Midbrain (tissue), 1 donor: ENCODE data around the gene MYLK3.

Experiments used
- DNase-seq: peaks from one replicate; lab custom pipeline; 2025; lab: John Stamatoyannopoulos, UW

Gene MYLK3

DNA sequence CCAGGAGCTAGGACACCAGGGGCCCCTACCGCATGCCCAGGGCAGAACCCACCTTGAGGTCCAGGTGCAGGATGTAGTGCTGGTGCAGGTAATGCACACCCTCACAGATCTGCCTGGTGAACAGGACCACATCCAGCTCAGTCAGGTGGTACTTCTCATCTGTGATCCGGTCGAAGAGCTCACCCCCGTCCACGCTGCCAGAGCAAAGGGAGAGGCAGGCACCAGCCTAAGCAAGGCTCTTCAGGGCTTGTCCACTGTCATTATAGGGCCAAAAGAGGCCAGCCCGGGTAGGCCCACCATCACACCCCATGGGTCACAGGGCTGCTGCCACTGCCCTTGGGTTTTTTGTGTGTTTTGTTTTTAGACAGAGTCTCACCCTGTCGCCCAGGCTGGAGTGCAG is 21.0 kb downstream of the MYLK3 start:
- no peak for DNase-seq

DNA sequence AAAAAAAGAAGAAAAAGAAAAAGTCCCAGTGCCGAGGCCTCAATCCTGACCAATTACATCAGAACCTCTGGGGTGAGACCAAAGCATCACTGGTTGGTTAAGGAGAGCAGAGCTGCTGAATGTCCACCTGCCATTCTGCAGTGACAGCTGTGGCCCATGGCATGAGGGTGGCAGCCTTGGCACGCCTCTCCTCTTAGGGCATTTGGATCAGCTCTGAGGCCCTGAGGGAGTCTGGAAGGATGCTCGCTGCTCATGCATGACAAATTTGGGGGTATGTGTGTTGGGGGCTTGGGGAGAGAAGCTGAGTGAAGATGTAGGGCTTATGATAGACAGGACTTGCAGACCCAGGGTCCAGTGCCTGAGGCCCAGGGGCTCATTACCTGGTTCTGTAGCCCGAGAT is 26.3 kb downstream of the MYLK3 start:
- DNase-seq, result no peak

DNA sequence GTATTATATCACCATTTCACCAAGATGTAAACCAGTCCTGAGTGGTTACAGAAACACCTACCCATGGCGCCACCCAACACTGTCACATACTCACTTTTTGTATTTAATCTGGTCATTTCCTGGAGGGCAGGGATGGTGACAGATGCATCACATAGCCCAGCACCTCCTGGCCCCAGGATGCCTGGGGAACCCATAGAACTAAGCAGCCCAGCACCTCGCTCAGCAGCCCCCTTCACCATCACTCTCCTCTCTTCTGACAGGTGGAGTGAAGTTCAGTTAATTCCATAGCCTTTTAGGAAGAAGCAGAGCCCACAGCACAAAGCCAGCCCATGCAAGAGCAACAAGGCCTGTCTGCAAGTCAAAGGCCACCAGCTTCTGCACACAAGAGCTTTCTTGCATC is 27.5 kb downstream of the MYLK3 start:
- DNase-seq, result no peak

DNA sequence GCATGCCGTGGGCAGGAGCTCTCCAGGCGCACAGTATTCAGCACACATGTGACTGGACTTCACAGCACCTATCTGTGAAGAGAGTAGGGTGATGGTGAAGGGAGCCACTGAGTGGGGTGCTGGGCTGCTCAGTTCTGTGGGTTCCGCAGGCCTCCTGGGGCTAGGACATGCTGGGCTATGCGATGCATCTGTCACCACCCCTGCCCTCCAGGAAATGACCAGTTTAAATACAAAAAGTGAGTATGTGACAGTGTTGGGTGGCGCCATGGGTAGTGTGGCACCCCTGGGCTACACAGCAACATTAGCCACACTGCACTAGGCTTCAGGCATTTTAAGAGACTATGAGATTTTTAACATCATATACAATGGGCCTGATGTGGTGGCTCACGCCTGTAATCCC is 28.6 kb downstream of the MYLK3 start:
- DNase-seq, result no peak

DNA sequence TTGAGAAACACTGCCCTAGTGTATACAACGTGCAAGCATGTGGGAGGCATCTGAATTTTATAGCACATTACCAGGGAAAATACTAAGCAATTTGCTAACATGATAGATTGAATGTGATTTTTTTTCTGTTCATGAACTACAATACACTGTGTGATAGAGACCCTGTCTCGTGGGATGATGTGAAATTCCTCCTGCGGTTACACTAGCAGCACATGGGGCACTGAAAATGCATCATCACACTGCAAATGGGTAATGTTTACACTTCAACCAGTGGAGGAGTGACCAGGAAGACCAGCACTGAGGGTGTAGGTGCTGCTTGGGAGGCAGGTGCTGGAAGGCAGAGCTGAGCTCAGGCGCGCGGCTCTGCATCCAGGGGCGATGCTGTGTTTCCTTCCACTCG is 29.9 kb downstream of the MYLK3 start:
- no peak for DNase-seq

DNA sequence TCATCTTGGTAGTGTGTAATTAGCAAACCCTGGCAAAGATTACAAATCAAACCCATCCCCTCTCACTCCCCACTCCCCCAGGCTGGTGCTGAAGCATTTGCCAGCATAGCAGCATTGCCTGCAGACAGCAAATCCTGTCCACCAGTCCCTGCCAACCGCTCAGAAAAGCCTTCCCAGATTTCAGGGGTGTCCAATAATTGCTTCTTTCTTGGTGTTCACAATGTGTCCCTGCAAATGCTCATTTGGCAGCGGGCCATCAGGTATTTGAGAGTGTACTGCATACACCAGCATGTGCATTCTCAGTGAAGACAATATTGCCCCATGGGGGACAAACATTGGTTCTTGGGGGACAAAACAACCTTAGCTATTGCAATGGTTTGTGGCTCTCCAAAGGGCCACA is 30.5 kb downstream of the MYLK3 start:
- no peak for DNase-seq

DNA sequence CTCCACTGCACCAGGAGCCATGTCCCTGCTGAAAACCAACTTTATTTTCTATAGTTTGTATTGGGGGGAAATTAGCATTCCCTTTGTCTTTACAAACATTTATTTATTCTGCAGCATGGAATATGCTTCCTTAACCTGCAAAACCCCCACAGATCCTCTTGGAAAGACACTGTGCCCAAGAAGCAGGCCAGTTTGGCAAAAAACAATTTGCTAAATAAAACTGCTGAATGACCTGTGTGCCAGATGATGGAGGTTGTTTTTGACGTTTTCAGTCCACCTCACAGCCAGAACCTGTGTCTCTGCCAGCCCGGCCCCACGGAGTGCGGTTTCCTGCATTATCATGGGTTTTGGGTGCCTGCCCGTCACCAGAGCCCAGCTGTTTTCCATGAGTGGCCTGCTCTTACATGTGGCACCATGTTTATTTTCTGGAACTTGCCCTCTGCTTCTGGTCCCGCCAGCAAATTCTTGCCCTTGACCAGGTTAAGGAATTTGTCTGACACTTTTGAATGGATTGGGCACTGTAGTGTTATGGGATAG is 32.3 kb downstream of the MYLK3 start:
- no peak for DNase-seq

DNA sequence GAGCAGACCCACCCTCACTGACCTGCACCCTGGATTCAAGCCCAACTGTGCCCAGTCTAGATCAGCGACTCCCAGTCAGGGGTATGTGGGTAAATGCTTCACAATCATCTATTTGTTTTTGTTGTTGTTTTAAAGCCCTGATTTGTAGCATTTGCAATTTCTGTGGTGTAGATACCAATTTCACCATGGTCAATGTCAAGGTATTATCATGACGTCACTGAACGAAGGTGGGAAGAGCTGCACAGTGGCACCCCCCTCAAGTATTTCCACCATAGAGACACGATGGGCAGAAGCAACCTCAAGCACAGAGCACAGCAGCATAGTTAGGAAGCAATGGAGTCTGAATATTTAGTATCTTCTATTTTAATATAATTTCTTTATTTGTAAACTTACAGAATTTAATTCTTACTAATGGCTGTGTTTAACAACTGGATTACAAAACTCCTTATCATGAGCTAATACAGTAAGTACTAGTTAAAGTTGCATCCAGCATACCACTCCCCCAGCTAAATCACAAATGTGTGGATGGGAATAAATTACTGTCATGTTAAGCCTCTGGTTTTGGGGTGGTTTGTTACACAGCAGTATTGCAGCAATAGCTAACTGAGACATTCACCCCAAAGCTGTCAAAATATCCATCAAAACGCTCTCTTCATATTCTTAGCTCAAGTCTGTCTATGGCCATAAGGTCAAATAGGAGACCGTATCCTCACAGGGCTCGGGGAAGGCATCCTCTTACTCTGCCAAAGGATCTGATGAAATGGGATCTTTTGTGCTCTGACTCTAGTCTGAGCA is 33.1 kb downstream of the MYLK3 start:
- DNase-seq, result no peak

DNA sequence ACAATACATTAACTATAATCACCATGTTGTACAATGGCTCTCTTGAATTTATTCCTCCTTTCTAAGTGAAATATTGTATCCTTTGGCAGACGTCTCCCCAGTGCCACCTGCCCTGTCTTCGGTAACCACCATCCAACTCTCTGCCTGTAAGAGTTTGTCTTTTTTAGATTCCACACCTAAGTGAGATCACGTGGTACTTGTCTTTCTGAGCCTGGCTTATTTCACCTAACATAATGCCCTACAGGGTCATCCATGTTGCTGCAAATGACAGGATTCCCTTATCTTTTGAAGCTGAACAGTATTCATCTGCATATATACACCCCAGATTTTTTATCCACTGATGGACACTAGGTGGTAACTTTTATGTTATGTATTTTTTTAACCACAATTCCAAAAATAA is 34.5 kb downstream of the MYLK3 start:
- DNase-seq, result no peak

DNA sequence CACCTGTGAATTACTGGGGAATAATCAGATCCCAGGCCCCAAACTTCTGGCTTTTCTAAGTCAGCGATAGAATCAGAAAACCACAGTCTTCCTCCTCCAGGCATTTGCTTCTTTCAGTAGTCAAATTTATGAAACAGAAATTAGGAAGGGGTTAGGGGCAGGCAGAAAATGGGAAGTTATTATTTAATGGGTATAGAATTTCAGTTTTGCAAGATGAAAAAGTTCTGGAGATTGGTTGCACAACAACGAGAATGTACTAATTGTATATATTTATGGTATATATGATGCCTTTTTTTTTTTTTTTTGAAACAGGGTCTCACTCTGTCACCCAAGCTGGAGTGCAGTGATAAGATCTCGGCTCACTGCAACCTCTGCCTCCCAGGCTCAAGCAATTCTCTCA is 35.2 kb downstream of the MYLK3 start:
- DNase-seq, result no peak

DNA sequence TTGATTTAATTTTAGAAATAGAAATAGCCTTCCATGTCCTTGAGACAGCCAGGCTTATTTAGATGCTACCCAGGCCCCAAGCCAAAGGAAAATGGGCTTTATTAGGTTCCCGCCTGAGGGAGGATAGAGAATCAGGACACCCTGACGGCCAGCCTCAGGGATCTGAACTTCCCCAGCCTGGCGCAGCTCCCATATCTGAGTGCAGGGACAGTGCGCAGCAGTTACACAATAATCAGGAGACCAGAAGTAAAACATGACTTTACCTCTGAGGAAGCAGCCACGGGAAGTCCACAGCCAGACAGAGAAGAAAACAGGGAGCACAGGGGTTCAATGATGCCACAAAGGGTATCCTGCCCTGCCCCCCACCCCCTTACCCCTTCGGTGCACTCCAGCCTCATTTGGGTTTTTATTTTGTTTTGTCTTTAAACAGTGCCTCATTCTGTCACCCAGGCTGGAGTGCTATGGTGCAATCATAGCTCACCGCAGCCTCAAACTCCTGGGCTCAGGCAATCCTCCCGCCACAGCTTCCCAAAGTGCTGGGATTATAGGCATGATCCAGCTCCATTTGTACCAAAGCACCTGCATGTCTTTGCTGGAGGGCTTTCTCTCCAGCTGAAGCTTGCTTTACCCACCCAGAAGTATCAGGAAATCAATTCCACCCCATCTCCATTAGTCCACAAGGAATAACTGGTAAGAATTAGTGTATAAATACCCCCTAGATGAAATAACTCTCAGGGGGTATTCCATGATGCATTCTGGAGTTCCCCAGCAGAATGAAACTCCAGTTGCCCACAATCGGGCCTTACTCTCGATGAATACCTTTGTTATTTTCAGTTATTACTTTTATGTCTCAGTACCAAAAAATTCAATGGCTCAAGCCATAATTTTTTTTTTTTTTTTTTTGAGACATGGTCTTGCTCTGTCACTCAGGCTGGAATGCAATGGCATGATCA is 36.8 kb downstream of the MYLK3 start:
- no peak for DNase-seq

DNA sequence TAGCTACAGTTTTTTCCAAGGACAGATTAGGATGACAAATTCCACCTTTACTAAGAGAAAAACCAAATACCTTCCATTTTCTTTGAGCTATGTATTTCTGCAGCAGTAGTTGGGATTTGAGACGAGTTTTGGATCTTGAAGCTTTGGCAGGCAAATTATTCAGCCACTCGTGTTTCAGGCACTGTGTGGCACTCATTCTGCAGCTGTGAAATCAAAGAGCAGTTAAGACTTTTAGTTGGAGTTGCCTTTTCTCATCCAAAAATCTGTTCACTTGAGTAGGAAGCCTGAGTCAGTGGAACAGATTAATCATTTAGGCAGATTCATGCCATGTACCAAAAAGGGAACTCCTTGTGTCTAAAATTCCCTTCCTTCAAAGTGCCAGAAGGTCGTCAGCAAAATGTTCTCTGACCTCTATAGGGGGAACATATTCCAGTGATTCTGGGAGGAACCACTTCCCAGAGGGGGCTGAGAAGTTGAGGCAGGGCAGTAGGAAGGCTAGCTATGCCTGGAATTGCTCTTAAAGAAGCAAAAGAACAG is 38.6 kb downstream of the MYLK3 start:
- DNase-seq, result no peak

DNA sequence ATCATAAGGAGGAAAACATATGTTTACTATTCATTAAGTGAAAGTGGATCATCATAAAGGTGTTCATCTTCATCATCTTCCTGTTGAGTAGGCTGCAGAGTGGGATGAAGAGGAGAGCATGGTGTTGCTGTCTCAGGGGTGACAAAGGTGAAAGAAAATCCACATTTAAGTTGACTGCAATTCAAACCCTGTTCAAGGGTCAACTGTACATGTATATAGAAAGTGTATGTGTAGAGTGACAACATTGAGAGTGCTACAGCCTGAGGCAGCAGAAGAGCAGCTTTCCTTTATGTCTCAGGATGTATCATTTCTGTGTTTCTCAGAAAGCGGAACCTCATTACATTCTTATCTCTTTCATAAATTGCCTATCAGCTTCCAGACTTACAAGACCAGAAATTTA is 41.5 kb downstream of the MYLK3 start:
- DNase-seq, result no peak

DNA sequence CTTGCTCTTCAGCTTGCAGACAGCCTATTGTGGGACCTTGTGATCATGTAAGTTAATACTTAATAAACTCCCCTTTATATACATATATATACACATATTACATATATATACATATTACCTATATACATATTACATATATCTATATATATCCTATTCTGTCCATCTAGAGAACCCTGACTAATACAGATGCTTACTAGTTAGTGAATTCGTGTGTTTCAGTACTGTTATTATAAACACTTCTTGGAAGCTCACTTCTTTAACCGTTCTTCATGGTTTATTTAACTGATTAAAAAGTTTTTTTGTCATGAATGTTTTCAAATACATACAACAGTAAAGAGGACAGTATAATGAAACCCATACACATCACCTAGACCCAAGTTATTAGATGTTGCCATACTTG is 46.1 kb downstream of the MYLK3 start:
- DNase-seq, result no peak

DNA sequence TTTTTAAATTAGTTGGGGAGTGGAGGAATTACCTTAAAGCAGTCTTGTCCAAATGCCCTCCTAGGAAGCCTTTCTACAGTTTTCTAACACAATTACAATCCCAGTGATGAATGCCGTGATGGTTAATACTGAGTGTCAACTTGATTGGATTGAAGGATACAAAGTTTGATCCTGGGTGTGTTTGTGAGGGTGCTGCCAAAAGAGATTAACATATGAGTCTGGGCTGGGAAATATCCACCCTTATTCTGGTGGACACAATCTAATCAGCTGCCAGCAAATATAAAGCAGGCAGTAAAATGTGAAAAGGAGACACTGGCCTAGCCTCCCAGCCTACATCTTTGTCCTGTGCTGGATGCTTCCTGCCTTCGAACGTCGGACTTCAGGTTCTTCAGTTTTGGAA is 46.5 kb downstream of the MYLK3 start:
- no peak for DNase-seq

DNA sequence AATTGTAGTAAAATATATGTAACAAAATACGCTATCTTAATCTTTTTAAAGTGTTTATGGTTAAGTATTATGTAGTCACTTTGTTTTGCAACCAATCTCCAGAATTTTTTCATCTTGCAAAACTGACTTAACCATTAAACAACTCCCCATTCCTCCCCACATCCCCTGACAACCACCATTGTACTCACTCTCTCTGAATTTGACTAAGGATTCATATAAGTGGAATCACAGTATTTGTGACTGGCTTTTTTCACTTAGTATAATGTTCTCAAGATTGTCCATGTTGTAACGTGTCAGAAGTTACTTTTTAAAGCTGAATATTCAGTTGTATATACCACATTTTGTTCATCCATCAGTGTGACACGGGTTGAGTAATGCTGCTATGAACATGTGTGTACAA is 48.1 kb downstream of the MYLK3 start:
- no peak for DNase-seq

DNA sequence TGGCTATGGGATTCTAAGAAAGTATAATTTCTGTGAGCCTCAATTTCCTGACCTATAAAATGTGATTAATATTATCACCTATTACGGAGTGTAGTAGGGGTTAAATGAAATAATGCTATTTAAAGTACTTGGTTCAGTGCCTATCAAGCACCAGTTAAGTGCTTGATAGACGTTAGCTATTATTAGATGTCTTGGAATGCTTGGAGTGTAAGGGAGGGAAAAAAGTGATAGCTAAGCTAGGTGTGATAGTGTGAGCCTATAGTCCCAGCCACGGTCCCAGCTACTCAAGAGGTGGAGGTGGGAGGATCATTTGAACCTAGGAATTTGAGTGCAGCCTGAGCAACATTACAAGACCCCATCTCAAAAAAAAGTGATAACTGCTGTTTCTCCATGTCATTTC is 51.2 kb downstream of the MYLK3 start:
- DNase-seq, result no peak

DNA sequence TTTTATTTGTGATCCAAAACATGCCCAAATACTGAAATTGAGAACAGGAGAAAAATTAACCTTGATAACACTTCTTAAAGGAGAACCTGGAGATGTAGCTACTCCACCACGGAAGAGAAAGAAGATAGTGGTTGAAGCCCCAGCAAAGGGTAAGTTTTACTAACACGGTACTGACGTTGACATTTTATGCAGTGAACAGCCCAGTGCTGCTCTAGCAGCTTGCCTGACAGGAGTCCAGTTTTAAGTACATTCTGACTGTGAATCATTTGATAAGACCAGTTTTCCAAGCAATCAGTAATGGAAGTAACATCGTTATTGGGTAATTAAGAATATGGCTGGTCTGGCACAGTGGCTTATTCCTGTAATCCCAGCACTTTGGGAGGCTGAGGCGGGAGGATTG is 52.2 kb downstream of the MYLK3 start:
- no peak for DNase-seq

DNA sequence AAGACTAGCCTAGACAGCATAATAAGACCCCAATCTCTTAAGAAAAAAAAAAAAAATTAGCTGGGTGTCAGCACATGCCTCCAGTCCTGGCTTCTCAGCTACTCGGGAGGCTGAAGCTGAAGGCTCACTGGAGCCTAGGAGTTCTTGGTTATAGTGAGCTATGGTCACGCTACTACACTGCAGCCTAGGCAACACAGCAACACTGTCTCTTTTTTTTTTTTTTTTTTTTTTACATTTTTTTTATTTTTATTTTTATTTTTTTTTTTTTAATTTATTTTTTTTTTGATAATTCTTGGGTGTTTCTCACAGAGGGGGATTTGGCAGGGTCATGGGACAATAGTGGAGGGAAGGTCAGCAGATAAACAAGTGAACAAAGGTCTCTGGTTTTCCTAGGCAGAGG is 54.5 kb downstream of the MYLK3 start:
- DNase-seq, result no peak

DNA sequence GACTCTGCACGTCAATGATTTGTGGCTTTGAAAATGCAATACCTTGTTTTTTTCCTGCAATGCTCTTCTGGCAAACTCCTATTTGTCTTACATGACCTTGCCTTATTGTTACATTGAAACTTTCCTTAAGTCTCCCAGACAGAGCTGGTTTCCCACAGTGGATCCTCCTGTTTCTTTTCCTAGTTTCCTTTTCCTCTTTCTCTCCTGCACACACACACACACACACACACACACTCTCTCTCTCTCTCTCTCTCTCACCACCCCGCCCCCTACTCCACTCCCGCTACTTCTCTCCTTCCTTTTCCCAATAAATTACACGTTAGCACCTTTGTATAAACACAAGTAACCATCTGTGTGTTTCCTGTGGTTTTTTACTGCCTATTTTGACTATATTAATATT is 56.4 kb downstream of the MYLK3 start:
- no peak for DNase-seq

DNA sequence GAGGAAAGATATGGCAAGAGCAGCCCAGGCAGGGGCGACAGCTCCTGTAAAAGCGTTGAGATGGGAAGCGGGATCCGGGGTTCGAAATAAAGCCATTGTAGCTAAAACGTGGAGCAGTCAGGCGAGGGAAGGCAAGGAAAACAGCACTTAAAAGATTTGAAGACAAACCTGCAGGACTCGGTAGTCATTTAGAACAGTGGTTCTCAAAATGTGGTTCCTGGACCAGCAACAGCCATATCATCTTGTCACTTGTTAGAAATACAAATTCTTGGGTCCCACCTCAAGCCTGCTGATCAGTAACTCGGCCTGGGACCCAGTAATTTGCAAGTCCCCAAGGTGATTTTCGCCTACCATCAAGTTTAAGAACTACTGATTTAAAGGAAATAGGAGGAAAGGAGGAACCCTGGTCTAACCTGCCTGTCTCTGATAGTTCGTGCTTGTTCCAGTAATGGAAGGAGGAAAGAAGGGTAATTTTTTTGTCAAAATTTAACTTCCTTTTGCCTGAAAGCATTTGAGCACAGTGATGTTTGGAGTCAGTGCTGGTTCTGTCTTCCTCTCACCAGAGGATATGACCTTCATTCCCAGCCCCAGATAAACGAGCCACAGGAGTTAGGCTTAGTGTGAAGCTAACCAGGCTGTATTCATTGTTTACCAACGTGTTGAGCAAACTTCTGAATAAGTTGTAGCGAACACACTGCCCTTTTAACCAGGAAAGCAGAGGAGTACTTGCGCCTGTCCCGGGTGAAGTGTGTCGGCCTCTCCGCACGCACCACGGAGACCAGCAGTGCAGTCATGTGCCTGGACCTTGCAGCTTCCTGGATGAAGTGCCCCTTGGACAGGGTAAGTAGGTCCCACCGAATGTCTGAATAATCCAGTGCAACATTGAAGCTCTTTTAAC is 57.6 kb downstream of the MYLK3 start:
- peak; percentile 31 for DNase-seq
